PC-9 (cell line): Measurements from ENCODE around the gene DICER1.

Experiments
- CTCF ChIP-seq: fragments of 200-600 bp; sonication (generic); conservative IDR thresholded peaks from 2 replicates; pipeline ENCODE4 v1.6.1; 2017; ENCODE audit warnings: mixed run types, antibody characterized with exemption, mild to moderate bottlenecking, moderate library complexity
- EZH2 ChIP-seq: fragments of 200-600 bp; sonication (generic); IDR thresholded peaks from 2 replicates; pipeline ENCODE4 v1.8.0; 2017; ENCODE audit warnings: antibody characterized with exemption, low read depth

- TF ChIP-seq EZH2 (no peak), CTCF (no peak)
Observed at GRCh38 chr14:95070748-95071435, 86.4 kb downstream of the DICER1 start.
